Measurements from ENCODE around the gene DNPEP.
"Not testable (repeated sequence)": the region's sequence is repeated elsewhere in the genome, so short reads cannot be mapped to it uniquely, and the experiment has no call there.

DNPEP gene

GRCh38 chr2:219399716-219400478 is 12.2 kb upstream of the DNPEP start:
- no peak for DNase-seq

- DNase-seq, result no peak
Measured at GRCh38 chr2:219398721-219399363, 11.1 kb upstream of the DNPEP start.

- no peak for DNase-seq
Measured at GRCh38 chr2:219396863-219397457, 9.2 kb upstream of the DNPEP start.

GRCh38 chr2:219395609-219396008 is 7.9 kb upstream of the DNPEP start:
- no peak for DNase-seq

- not testable (repeated sequence) for DNase-seq
Measured at GRCh38 chr2:219395056-219395455, 7.3 kb upstream of the DNPEP start.

GRCh38 chr2:219392754-219393153 is 5.0 kb upstream of the DNPEP start:
- DNase-seq, result no peak

- DNase-seq, result no peak
Measured at GRCh38 chr2:219388907-219389156, 1.1 kb upstream of the DNPEP start.

- peak; percentile 99 for DNase-seq
Measured at GRCh38 chr2:219388121-219388906, 602 bp upstream of the DNPEP start.

GRCh38 chr2:219386532-219387280 is 1.0 kb downstream of the DNPEP start:
- DNase-seq, result peak; percentile 1

- DNase-seq, result no peak
Measured at GRCh38 chr2:219385958-219386520, 1.7 kb downstream of the DNPEP start.

- no peak for DNase-seq
Measured at GRCh38 chr2:219384859-219385258, 2.9 kb downstream of the DNPEP start.

- DNase-seq, result no peak
Measured at GRCh38 chr2:219384083-219384713, 3.5 kb downstream of the DNPEP start.

GRCh38 chr2:219381448-219381847 is 6.3 kb downstream of the DNPEP start:
- DNase-seq, result no peak

GRCh38 chr2:219380926-219381325 is 6.8 kb downstream of the DNPEP start:
- no peak for DNase-seq

- no peak for DNase-seq
Measured at GRCh38 chr2:219378163-219378851, 9.4 kb downstream of the DNPEP start.

- no peak for DNase-seq
Measured at GRCh38 chr2:219369447-219369861, 18.3 kb downstream of the DNPEP start.

GRCh38 chr2:219368690-219369191 is 19.0 kb downstream of the DNPEP start:
- DNase-seq, result no peak

- peak; percentile 15 for DNase-seq
Measured at GRCh38 chr2:219362524-219363164, 25.1 kb downstream of the DNPEP start.

GRCh38 chr2:219362072-219362471 is 25.6 kb downstream of the DNPEP start:
- no peak for DNase-seq

All from CD4-positive, alpha-beta T cell treated with Interleukin-10 for 1 hour (primary cell).